ENCODE measurements around the gene JUP.

- TF ChIP-seq POLR2A (IDR thresholded peaks at IDR 0.05) (no peak), CTCF (IDR thresholded peaks at IDR 0.05 in 8 of 11, conservative IDR thresholded peaks at IDR 0.05 in 3 of 11) (no peak)
Measured at GRCh38 chr17:41822216-41823140, 36.0 kb upstream of the JUP start.
